HG03095 (cell line): Measurements from ENCODE around the gene HTRA1.

Source experiments
- ATAC-seq: cut with Tn5 transposase; IDR thresholded peaks from one replicate; pipeline ENCODE4 v1.9.1; 2021; ENCODE audit warnings: moderate library complexity; ENCODE audit not compliant: unreplicated experiment

Gene HTRA1

DNA sequence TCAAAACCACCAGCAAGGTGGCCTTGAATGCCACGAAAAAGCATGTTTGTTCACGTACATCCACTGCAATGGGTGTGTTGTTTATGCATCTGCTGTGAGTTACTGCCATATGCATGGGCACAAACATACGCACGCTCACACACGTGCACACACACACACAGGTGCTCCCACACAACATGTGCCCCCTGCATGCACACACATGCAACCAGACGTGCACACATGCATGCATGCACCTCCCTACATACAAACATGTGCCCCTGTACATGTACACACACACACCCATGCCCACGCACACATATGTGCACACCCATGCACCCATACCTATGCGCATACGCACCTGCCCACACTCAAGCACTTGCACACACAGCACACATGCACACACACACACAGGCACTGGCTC lies 89.1 kb downstream of the HTRA1 start:
- no peak for ATAC-seq

DNA sequence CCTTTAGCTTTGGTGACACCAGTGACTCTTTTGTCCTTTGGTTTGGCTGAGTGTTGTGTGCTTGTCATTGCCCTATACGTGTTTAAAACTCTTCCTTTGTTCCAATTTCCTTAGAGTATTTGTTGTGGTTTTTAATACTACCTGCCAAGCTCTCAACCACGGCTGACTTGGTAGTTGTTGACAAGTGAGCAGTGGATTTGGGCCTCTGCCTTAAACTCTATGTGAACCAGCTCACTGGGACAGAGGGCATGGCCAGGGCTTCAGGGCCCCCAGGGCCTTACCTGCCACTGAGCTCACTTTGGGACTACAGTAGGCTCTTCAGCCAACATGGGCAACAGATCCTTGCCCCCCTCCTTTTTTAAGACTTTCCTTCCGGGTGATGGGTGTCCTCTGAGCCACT lies 89.6 kb downstream of the HTRA1 start:
- no peak for ATAC-seq

DNA sequence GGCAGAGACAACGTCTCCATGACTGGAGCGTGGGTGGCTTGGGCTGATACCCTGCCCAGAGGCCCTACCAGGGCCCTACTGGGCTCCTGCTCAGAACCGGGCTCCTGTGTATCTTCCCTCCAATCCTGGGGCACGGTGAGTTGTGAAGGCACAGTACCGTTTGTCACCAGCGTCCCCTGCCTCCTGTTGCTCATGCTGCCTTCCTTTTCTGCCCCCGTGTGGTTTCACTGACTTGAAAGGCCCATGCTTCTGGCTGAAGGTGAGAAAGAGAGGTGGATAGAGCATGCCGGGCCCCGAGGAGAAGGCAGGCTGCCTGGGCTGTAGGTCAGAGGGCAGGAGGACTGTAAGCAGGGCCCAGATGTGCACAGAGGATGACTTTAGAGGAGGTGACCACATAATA lies 90.1 kb downstream of the HTRA1 start:
- ATAC-seq, result no peak

DNA sequence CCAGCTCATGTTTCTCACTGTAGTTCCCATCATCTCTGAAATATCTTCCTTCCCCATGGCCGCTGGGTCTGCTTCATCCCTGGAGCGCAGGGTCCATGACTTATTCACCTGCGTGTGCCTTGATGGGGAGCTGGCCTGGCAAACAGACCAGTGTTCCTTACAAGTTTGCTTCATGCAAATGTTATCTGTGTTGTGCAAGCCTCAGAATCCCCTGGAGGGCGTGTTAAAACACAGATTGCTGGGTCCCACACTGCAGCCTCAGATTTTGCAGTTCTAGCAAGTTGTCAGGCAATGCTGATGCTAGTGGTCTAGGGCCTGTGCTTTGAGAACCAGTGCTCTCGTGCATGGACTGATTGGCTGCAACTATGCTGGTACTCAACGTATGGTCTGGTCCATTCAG lies 92.0 kb downstream of the HTRA1 start:
- no peak for ATAC-seq

DNA sequence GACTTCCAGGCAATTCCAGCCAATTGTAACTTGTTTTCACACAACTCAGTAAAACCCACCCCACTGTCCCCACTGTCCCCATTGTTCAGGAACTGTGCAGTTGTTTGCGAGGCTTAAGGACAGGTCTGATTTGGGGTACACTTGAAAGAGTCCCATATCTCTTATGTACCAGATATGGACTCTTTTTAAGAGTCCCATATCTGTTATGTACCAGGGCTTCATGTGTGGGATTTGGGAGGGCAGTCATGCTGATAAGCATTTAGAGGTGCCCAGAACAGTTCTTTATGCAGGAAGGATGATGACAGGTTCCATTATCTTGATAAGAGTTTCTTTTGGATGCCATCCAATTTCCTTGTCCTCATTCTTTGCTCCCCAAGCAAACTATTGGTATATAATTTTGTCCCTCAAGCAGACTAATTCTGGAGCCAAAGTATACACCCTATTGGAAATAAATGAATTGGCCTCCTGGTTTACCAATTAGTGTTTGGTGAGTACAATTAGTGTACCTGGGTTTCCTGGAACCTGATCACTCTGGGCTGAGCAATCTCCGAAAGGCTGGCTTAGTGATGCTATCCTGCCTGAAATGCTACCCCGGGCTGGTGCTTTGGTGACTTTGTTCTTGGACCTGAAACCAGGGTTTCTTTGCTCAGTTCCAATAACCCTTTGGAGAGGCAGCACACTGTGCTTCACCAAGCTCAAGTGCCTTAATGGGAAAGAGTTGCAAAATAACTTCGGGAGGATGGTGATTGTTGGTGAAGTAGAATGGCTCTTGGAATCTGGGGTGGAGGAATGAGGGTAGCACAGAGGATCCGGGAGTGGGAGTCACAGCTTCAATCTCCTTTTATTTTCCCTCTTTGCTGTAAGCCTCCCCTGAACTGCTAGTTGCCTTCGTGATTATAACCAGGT lies 93.0 kb downstream of the HTRA1 start:
- no peak for ATAC-seq

DNA sequence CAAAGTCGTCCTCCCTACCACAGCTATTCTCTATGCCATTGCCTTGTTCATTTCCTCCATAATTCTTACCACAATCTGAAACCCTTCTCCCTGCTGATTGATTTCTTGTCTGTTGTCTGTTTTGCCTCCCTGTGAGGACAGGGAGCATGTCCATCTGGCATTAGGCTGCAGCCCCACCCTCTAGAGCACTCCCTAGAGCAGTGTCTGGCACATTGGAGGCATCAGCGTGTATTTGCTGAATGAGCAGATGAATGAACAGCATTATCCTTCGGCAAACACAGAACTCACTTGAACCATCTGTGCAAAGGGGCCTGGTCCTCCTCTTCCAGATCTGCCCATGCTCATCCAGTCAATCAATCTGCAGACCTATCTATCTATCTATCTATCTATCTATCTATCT lies 94.1 kb downstream of the HTRA1 start:
- ATAC-seq, result no peak

DNA sequence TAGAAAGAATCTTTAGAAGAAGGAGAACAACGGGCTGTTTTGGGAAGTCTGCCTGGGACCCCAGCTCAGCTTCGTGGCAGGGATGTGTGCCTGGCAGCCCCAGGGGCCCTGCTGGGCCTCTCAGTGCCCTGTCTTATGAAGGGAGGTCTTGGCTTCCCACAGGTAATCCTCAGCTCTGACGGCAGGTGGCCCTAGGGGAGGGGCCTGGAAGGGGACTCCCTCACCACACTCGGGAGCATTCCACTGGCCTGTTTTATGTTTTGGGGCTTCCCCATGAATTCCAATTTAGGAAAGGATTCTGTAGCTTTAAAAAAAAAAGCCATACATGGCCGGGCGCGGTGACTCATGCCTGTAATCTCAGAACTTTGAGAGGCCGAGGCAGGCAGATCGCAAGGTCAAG lies 96.2 kb downstream of the HTRA1 start:
- ATAC-seq, result no peak

DNA sequence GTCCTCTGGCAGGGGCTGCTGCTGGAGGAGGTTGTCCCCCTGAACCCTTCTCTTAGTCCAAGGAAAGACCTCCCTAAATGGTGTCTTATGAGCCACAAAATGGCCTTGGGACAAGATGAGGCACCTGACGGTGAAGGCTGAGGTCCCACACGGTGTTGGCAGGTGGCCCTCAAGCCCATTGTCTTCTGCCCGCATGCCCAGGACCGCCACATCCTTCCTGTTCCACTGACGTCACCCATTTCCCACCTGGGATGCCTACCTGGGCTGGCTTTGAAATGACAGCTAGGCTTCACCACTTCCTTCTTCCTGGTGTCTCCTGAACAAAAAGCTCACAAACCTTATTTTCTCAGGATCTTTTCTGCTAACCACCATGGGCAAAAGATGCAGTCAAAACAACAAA lies 97.1 kb downstream of the HTRA1 start:
- no peak for ATAC-seq

DNA sequence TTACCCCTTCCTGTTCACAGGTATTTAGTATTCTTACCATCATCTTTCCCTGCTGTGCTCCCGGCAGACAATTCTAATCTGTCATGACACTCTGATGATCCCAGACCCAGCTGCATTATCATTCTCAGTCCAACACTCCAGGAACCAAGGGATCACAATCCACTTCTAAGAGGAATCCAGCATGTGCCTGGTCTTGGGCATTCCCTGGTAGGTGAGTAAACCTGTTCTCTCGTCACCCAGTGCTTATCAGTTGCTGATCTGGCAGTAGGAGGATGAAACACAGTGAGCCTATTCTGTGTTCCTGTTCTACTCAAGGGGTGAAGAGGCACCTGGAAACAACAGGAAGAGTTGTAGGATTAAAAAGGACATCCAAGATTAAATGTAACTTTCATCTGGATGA lies 97.9 kb downstream of the HTRA1 start:
- ATAC-seq, result no peak

DNA sequence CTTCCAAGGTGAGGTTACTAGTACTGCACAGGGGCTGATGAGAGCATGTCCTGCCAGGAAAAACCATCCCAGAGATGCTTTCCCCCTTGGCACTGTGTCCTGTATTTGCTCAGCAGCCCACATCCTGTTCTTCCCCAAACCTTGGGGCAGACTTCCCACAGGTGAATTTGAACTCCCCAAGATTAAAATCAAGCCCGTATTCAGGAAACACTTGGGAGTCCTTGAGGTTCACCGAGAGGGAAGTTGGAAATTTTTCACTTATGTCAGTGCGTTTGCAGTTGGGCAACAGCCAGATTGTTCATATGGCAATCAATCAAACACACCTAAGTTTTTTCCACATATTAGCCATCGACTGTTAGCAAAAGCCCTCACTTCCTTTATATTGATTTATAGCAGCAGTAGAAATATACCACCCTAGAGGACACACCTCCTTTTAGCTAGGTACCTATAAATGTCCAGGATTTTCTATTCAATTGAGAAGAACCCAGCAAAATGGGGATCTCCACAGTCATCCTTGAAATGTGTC lies 99.0 kb downstream of the HTRA1 start, which contains the start of gene DMBT1:
TSS of gene DMBT1 (plus strand) at position 476 of the 526 bp plus-strand sequence. CDS start at position 493, 17 bp downstream.
- no peak for ATAC-seq

DNA sequence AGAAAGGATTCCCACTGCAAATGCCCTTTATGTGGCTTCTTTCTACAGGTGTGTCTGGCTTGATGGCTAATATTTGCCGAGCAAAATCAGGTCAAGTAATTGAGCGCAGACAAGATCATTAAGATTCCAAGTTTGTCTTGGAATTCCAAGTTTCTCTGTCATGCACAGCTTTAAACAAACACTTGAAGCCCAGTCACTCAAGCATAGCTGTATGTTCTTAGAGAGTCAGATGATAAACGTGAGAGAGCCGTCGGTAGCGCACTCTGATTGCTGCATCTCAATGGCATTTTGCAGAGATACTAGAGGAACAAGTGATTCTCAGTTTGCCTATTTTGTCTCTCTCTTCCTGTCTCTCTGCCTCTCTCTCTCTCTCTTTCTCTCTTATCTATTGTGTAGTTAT lies 99.9 kb downstream of the HTRA1 start:
- ATAC-seq, result no peak

DNA sequence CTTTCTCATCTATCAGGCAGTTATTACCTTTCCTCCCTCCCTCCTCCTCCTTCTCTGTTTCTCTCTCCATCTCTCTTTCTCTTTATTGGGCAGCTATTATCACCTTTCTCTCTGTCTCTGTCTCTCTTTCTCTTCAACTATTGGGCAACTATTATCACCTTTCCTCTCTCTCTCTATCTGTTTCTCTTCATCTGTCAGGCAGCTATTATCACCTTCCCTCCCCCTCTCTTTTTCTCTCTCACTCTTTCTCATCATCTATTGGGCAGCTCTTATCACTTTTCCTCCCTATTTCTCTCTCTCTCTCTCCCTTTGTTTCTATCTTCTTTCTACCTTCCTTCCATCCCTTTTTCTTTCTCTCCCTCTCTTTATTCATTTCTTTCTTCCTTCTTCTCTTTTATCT lies 100.4 kb downstream of the HTRA1 start:
- no peak for ATAC-seq
